HepG2 (cell line): ENCODE data around the gene DTYMK. TPM values are rescaled to one million over a fixed set of nuclear protein-coding genes. Genes with fewer than 3 reads are reported as not detected.
A peak's percentile ranks its signal among the peaks of the same experiment; 100 is the strongest.

Experiments used
- CCAR2 ChIP-seq: fragments of 200-400 bp; formaldehyde crosslinking; optimal IDR thresholded peaks from 2 replicates; pipeline ENCODE3; 2018; ENCODE audit warnings: low read depth, mild to moderate bottlenecking, low read length, moderate library complexity
- EEA1 ChIP-seq: sonication (generic); formaldehyde crosslinking; IDR thresholded peaks from 2 replicates; pipeline ENCODE4 v1.5.1; 2020; ENCODE audit warnings: mild to moderate bottlenecking, missing genetic modification reagents, borderline replicate concordance
- IRF1 ChIP-seq: sonication (generic); formaldehyde crosslinking; IDR thresholded peaks from 2 replicates; pipeline ENCODE4 v1.4.0; 2020; ENCODE audit warnings: low read depth, mild to moderate bottlenecking, missing genetic modification reagents
- LCORL ChIP-seq, 2 experiments: fragments of 450-650 bp in 1 of 2; sonication (generic) in 1 of 2; formaldehyde crosslinking in 1 of 2; IDR thresholded peaks; 2 replicates each; pipeline versions ENCODE4 v1.5.0 to v1.6.1; 2017 to 2020; ENCODE audit warnings: antibody characterized with exemption in 1 of 2, missing genetic modification reagents in 1 of 2
- NFAT5 ChIP-seq: sonication (generic); formaldehyde crosslinking; IDR thresholded peaks from 2 replicates; pipeline ENCODE4 v1.4.0; 2020; ENCODE audit warnings: missing genetic modification reagents
- NR1H2 ChIP-seq: sonication (generic); formaldehyde crosslinking; IDR thresholded peaks from 2 replicates; pipeline ENCODE4 v1.8.1; 2022; ENCODE audit warnings: low read depth, missing genetic modification reagents, borderline replicate concordance
- NRL ChIP-seq: sonication (generic); formaldehyde crosslinking; IDR thresholded peaks from 2 replicates; pipeline ENCODE4 v1.5.0; 2020; ENCODE audit warnings: missing genetic modification reagents, mild to moderate bottlenecking, moderate library complexity, borderline replicate concordance
- SRF ChIP-seq: IDR thresholded peaks from 2 replicates; pipeline ENCODE4 v1.6.1; 2011; ENCODE audit warnings: mild to moderate bottlenecking, low read depth, low read length, moderate library complexity
- ZNF142 ChIP-seq: sonication (generic); formaldehyde crosslinking; IDR thresholded peaks from 2 replicates; pipeline ENCODE4 v1.4.0; 2020; ENCODE audit warnings: missing genetic modification reagents
- ZNF225 ChIP-seq: sonication (generic); formaldehyde crosslinking; IDR thresholded peaks from 2 replicates; pipeline ENCODE4 v1.4.0; 2020; ENCODE audit warnings: mild to moderate bottlenecking, missing genetic modification reagents
- ZNF354B ChIP-seq: sonication (generic); formaldehyde crosslinking; IDR thresholded peaks from 2 replicates; pipeline ENCODE4 v1.8.0; 2022; ENCODE audit warnings: mild to moderate bottlenecking, missing genetic modification reagents
- ZNF7 ChIP-seq: IDR thresholded peaks from 2 replicates; pipeline ENCODE4 v1.6.1; 2016; ENCODE audit warnings: missing biosample characterization, missing genetic modification reagents
- ZNF770 ChIP-seq: sonication (generic); formaldehyde crosslinking; IDR thresholded peaks from 2 replicates; pipeline ENCODE4 v1.5.0; 2020; ENCODE audit warnings: mild to moderate bottlenecking, missing genetic modification reagents
- ZNF839 ChIP-seq: sonication (generic); formaldehyde crosslinking; IDR thresholded peaks from 2 replicates; pipeline ENCODE4 v1.4.0; 2020; ENCODE audit warnings: missing genetic modification reagents, mild to moderate bottlenecking, borderline replicate concordance
- polyA plus RNA-seq, 8 experiments: library from polyadenylated mRNA; depleted of rRNA in 3 of 8; stranded (reverse) in 7 of 8; unstranded in 1 of 8; fragments of >200 nt; fragmentation: Illumina TruSeq in 4 of 8; extraction: Trizol in 4 of 8; gene quantifications; 2 replicates each; pipeline versions ENCODE4 v1.2.1 to v1.2.3, GENCODE V29; 2011 to 2016; ENCODE audit warnings: low read depth in 4 of 8, missing spikeins in 1 of 8, mixed read lengths in 1 of 8; ENCODE audit not compliant: insufficient read depth in 1 of 8
- total RNA-seq, 5 experiments: library from RNA; depleted of rRNA; stranded (reverse); fragments of >200 nt; fragmentation: Illumina TruSeq; extraction: Trizol; gene quantifications; 2 replicates each; pipeline ENCODE4 v1.2.3, GENCODE V29; 2016; ENCODE audit warnings: low read depth in 1 of 5

The DTYMK gene
- total and polyA plus RNA-seq, 2 of the 13 experiments (the other 11 are each of a cell fraction or from before 2014, with no cell fraction given), result 57.5 to 134 TPM

GRCh38 chr2:241734467-241735208 is 48.0 kb upstream of the DTYMK start, which contains the start of gene D2HGDH (continued):
- 0 out of 2 replicates have a peak, but pooled peaks have one; percentile 10 for TF ChIP-seq ZNF225 (CRISPR knock-in tag)
- TF ChIP-seq LCORL (IDR thresholded peaks at IDR 0.05), result no peak
- TF ChIP-seq LCORL (CRISPR knock-in tag; IDR thresholded peaks at IDR 0.05), result no peak
- no peak for TF ChIP-seq NRL
- no peak; the same call in 1 of the 2 replicates for TF ChIP-seq IRF1
- TF ChIP-seq SRF, result no peak
- TF ChIP-seq ZNF770 (CRISPR knock-in tag), result 0 out of 2 replicates have a peak, but pooled peaks have one; percentile 60
- TF ChIP-seq ZNF7 (CRISPR knock-in tag), result no peak
- TF ChIP-seq NFAT5 (CRISPR knock-in tag), result no peak; the same call in 1 of the 2 replicates
- no peak for TF ChIP-seq ZNF354B
- no peak for TF ChIP-seq CCAR2
- TF ChIP-seq EEA1 (CRISPR knock-in tag), result peak; percentile 97
- TF ChIP-seq NR1H2 (CRISPR knock-in tag), result peak; percentile 75; the same call in 1 of the 2 replicates
- no peak; the same call in 1 of the 2 replicates for TF ChIP-seq ZNF839 (CRISPR knock-in tag)
- peak; percentile 59 for TF ChIP-seq ZNF142 (CRISPR knock-in tag)
